ENCODE results near the gene KHDC4.

Gene KHDC4

GRCh38 chr1:155882235-155882634, 52.0 kb downstream of the KHDC4 start:
- Histone ChIP-seq H3K27ac (ENCODE audit: low read depth, low read length, severe bottlenecking) (no peak overlapping the region), H3K36me3 (ENCODE audit: control insufficient read depth, insufficient read depth, low read length) (no peaks in the 10 kb centered on the region), H3K4me1 (ENCODE audit: control insufficient read depth, insufficient read depth, low read length, poor library complexity, severe bottlenecking) (no peaks in the 10 kb centered on the region), H3K4me3 (ENCODE audit: extremely low read depth, insufficient read depth, low read length, poor library complexity, severe bottlenecking) (no peak overlapping the region), H3K9me3 (ENCODE audit: control insufficient read depth, low read length) (no peaks in the 10 kb centered on the region)

DNA sequence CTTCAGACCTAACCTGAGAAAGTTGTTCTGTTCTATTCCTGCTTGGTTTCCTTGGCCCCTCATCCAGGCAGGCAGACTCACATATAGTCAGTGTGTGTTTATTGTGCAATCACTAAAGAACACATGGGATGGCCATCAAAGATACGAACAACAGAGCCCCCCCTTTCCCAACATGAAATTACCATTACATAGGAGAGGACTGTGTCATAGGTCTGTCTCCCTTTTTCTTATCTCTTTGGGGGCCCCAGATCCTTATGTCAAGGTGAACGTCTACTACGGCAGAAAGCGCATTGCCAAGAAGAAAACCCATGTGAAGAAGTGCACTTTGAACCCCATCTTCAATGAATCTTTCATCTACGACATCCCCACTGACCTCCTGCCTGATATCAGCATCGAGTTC, 53.3 kb downstream of the KHDC4 start:
- H3K9me3 ChIP-seq (ENCODE audit: control insufficient read depth, low read length): no peaks in the 10 kb centered on the region
- no peaks in the 10 kb centered on the region for H3K36me3 ChIP-seq (ENCODE audit: control insufficient read depth, insufficient read depth, low read length)
- H3K4me3 ChIP-seq (ENCODE audit: extremely low read depth, insufficient read depth, low read length, poor library complexity, severe bottlenecking): no peak overlapping the region
- WGBS, 2 experiments (ENCODE audit: insufficient coverage in 2 of 2): 83 to 94% methylated on average over 3 to 5 of the region's 6 CpGs
- no peak overlapping the region for H3K27ac ChIP-seq (ENCODE audit: low read depth, low read length, severe bottlenecking)
- H3K4me1 ChIP-seq (ENCODE audit: control insufficient read depth, insufficient read depth, low read length, poor library complexity, severe bottlenecking): no peaks in the 10 kb centered on the region

- 87 to 94% methylated on average over 2 of the region's 2 CpGs for WGBS, 2 experiments (ENCODE audit: insufficient coverage in 2 of 2)
- Histone ChIP-seq H3K36me3 (ENCODE audit: control insufficient read depth, insufficient read depth, low read length) (no peaks in the 10 kb centered on the region), H3K27ac (ENCODE audit: low read depth, low read length, severe bottlenecking) (no peak overlapping the region), H3K4me3 (ENCODE audit: extremely low read depth, insufficient read depth, low read length, poor library complexity, severe bottlenecking) (no peak overlapping the region), H3K9me3 (ENCODE audit: control insufficient read depth, low read length) (no peaks in the 10 kb centered on the region), H3K4me1 (ENCODE audit: control insufficient read depth, insufficient read depth, low read length, poor library complexity, severe bottlenecking) (no peaks in the 10 kb centered on the region)
These were observed 54.0 kb downstream of the KHDC4 start for GRCh38 chr1:155880251-155880650.

DNA sequence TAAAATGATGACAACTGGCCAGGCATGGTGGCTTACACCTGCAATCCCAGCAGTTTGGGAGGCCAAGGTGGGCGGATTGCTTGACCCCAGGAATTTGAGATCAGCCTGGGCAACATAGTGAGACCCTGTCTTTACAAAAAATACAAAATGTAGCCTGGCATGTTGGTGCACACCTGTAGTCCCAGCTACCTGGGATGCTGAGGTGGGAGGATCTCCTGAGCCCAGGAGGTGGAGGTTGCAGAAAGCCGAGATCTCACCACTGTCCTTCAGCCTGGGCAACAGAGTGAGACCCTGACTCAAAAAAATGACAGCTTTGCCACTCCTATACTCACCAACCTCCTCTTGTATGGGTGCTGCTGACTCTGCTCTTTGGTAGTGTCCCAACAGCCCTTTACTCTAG, 56.3 kb downstream of the KHDC4 start:
- Histone ChIP-seq H3K9me3 (ENCODE audit: control insufficient read depth, low read length) (no peaks in the 10 kb centered on the region), H3K36me3 (ENCODE audit: control insufficient read depth, insufficient read depth, low read length) (no peaks in the 10 kb centered on the region), H3K4me3 (ENCODE audit: extremely low read depth, insufficient read depth, low read length, poor library complexity, severe bottlenecking) (no peak overlapping the region), H3K27ac (ENCODE audit: low read depth, low read length, severe bottlenecking) (no peak overlapping the region), H3K4me1 (ENCODE audit: control insufficient read depth, insufficient read depth, low read length, poor library complexity, severe bottlenecking) (no peaks in the 10 kb centered on the region)
- 83 to 100% methylated on average over 1 to 2 of the region's 2 CpGs for WGBS, 2 experiments (ENCODE audit: insufficient coverage in 2 of 2)

GRCh38 chr1:155873860-155874259, 60.4 kb downstream of the KHDC4 start:
- H3K9me3 ChIP-seq (ENCODE audit: control insufficient read depth, low read length): no peaks in the 10 kb centered on the region
- no peaks in the 10 kb centered on the region for H3K4me1 ChIP-seq (ENCODE audit: control insufficient read depth, insufficient read depth, low read length, poor library complexity, severe bottlenecking)
- no peak overlapping the region for H3K27ac ChIP-seq (ENCODE audit: low read depth, low read length, severe bottlenecking)
- H3K4me3 ChIP-seq (ENCODE audit: extremely low read depth, insufficient read depth, low read length, poor library complexity, severe bottlenecking): no peak overlapping the region
- 77 to 87% methylated on average over 8 to 9 of the region's 9 CpGs for WGBS, 2 experiments (ENCODE audit: insufficient coverage in 2 of 2)
- no peaks in the 10 kb centered on the region for H3K36me3 ChIP-seq (ENCODE audit: control insufficient read depth, insufficient read depth, low read length)

GRCh38 chr1:155872527-155872926, 61.7 kb downstream of the KHDC4 start:
- H3K36me3 ChIP-seq (ENCODE audit: control insufficient read depth, insufficient read depth, low read length): no peaks in the 10 kb centered on the region
- WGBS, 2 experiments (ENCODE audit: insufficient coverage in 2 of 2): 89% methylated on average over 4 to 5 of the region's 5 CpGs
- H3K9me3 ChIP-seq (ENCODE audit: control insufficient read depth, low read length): no peaks in the 10 kb centered on the region
- no peaks in the 10 kb centered on the region for H3K4me1 ChIP-seq (ENCODE audit: control insufficient read depth, insufficient read depth, low read length, poor library complexity, severe bottlenecking)
- no peak overlapping the region for H3K27ac ChIP-seq (ENCODE audit: low read depth, low read length, severe bottlenecking)
- H3K4me3 ChIP-seq (ENCODE audit: extremely low read depth, insufficient read depth, low read length, poor library complexity, severe bottlenecking): no peak overlapping the region

GRCh38 chr1:155871390-155871789, 62.8 kb downstream of the KHDC4 start:
- Histone ChIP-seq H3K4me3 (ENCODE audit: extremely low read depth, insufficient read depth, low read length, poor library complexity, severe bottlenecking) (no peak overlapping the region), H3K4me1 (ENCODE audit: control insufficient read depth, insufficient read depth, low read length, poor library complexity, severe bottlenecking) (no peaks in the 10 kb centered on the region), H3K9me3 (ENCODE audit: control insufficient read depth, low read length) (no peaks in the 10 kb centered on the region), H3K36me3 (ENCODE audit: control insufficient read depth, insufficient read depth, low read length) (no peaks in the 10 kb centered on the region), H3K27ac (ENCODE audit: low read depth, low read length, severe bottlenecking) (no peak overlapping the region)
- 71 to 86% methylated on average over 1 of the region's 1 CpG for WGBS, 2 experiments (ENCODE audit: insufficient coverage in 2 of 2)

GRCh38 chr1:155867766-155868165, 66.4 kb downstream of the KHDC4 start:
- H3K4me1 ChIP-seq (ENCODE audit: control insufficient read depth, insufficient read depth, low read length, poor library complexity, severe bottlenecking): no peaks in the 10 kb centered on the region

GRCh38 chr1:155864393-155864792, 69.8 kb downstream of the KHDC4 start:
- H3K27ac ChIP-seq (ENCODE audit: low read depth, low read length, severe bottlenecking): no peak overlapping the region
- H3K4me3 ChIP-seq (ENCODE audit: extremely low read depth, insufficient read depth, low read length, poor library complexity, severe bottlenecking): no peak overlapping the region
- H3K4me1 ChIP-seq (ENCODE audit: control insufficient read depth, insufficient read depth, low read length, poor library complexity, severe bottlenecking): no peaks in the 10 kb centered on the region
- no peaks in the 10 kb centered on the region for H3K9me3 ChIP-seq (ENCODE audit: control insufficient read depth, low read length)
- H3K36me3 ChIP-seq (ENCODE audit: control insufficient read depth, insufficient read depth, low read length): no peaks in the 10 kb centered on the region

More at GRCh38 chr1:155867766-155868165, 66.4 kb downstream of the KHDC4 start:
- Histone ChIP-seq H3K36me3 (ENCODE audit: control insufficient read depth, insufficient read depth, low read length) (no peaks in the 10 kb centered on the region), H3K9me3 (ENCODE audit: control insufficient read depth, low read length) (no peaks in the 10 kb centered on the region), H3K27ac (ENCODE audit: low read depth, low read length, severe bottlenecking) (no peak overlapping the region), H3K4me3 (ENCODE audit: extremely low read depth, insufficient read depth, low read length, poor library complexity, severe bottlenecking) (no peak overlapping the region)
- 90 to 92% methylated on average over 6 to 7 of the region's 8 CpGs for WGBS, 2 experiments (ENCODE audit: insufficient coverage in 2 of 2)

Measured in mesodermal cell (in vitro differentiated cells).